Measurements from ENCODE around the gene RAB36.

Gene RAB36

GRCh38 chr22:23184100-23184763 is 39.0 kb downstream of the RAB36 start:
- DNase-seq = no peak

- DNase-seq = no peak
These were observed 39.5 kb downstream of the RAB36 start for GRCh38 chr22:23184764-23185113.

GRCh38 chr22:23187211-23187610 is 41.9 kb downstream of the RAB36 start:
- DNase-seq = no peak

GRCh38 chr22:23187871-23188700 is 42.8 kb downstream of the RAB36 start:
- DNase-seq = no peak

- no peak for DNase-seq
These were observed 45.2 kb downstream of the RAB36 start for GRCh38 chr22:23190526-23190925.

GRCh38 chr22:23192133-23192532 is 46.9 kb downstream of the RAB36 start:
- no peak for DNase-seq

- no peak for DNase-seq
These were observed 47.3 kb downstream of the RAB36 start for GRCh38 chr22:23192558-23192957.

GRCh38 chr22:23193196-23193827 is 48.0 kb downstream of the RAB36 start:
- no peak for DNase-seq

GRCh38 chr22:23193882-23194281 is 48.6 kb downstream of the RAB36 start:
- DNase-seq = no peak

GRCh38 chr22:23196165-23196564 is 50.9 kb downstream of the RAB36 start:
- no peak for DNase-seq

GRCh38 chr22:23197836-23198235 is 52.6 kb downstream of the RAB36 start:
- DNase-seq = no peak

GRCh38 chr22:23199159-23199558 is 53.9 kb downstream of the RAB36 start:
- DNase-seq = no peak

- DNase-seq = no peak
These were observed 55.6 kb downstream of the RAB36 start for GRCh38 chr22:23200898-23201297.

GRCh38 chr22:23202812-23203451 is 57.7 kb downstream of the RAB36 start:
- no peak for DNase-seq

GRCh38 chr22:23203452-23204124 is 58.3 kb downstream of the RAB36 start:
- no peak for DNase-seq

- no peak for DNase-seq
These were observed 58.8 kb downstream of the RAB36 start for GRCh38 chr22:23204125-23204488.

GRCh38 chr22:23204541-23205157 is 59.4 kb downstream of the RAB36 start:
- no peak for DNase-seq

- DNase-seq = no peak
These were observed 60.2 kb downstream of the RAB36 start for GRCh38 chr22:23205339-23206049.

GRCh38 chr22:23206915-23207314 is 61.6 kb downstream of the RAB36 start:
- DNase-seq = no peak

- no peak for DNase-seq
These were observed 62.6 kb downstream of the RAB36 start for GRCh38 chr22:23207729-23208393.

- DNase-seq = no peak
These were observed 65.3 kb downstream of the RAB36 start for GRCh38 chr22:23210428-23211170.

Data from bone marrow (tissue), 2 donors.